IPS DF 6.9 (cell line): ENCODE results near the gene SFN.
"Not testable (repeated sequence)": the region's sequence is repeated elsewhere in the genome, so short reads cannot be mapped to it uniquely, and the experiment has no call there.

Source experiments
- DNase-seq: peaks from one replicate; pipeline ENCODE4 v3.0.0-alpha.2; 2013; ENCODE audit warnings: low read depth, low spot score
- H3K27ac ChIP-seq: one replicate; pipeline ENCODE4 v1.5.1; 2013; ENCODE audit warnings: low read length, control low read depth
- H3K27me3 ChIP-seq: 2 replicates; pipeline ENCODE4 v1.6.1; 2013; ENCODE audit warnings: mild to moderate bottlenecking, low read length; ENCODE audit not compliant: control insufficient read depth, insufficient read depth
- H3K36me3 ChIP-seq: 2 replicates; pipeline ENCODE4 v1.6.1; 2013; ENCODE audit warnings: low read length; ENCODE audit not compliant: control insufficient read depth, insufficient read depth
- H3K4me1 ChIP-seq: 2 replicates; pipeline ENCODE4 v1.6.1; 2013; ENCODE audit warnings: low read length; ENCODE audit not compliant: control insufficient read depth, insufficient read depth
- H3K4me3 ChIP-seq: 2 replicates; pipeline ENCODE4 v1.5.1; 2013; ENCODE audit warnings: mild to moderate bottlenecking, low read length
- H3K9me3 ChIP-seq: 2 replicates; pipeline ENCODE4 v1.6.1; 2013; ENCODE audit warnings: low read length, inconsistent platforms; ENCODE audit not compliant: control insufficient read depth, insufficient read depth
- WGBS: extraction: QIAGEN DNeasy Blood & Tissue Kit; methylation state at CpG from one replicate; pipeline ENCODE4 v1.1.7; 2013; ENCODE audit warnings: mixed read lengths, missing lambda C conversion rate; ENCODE audit not compliant: insufficient read length, insufficient coverage; 5-methylcytosine and 5-hydroxymethylcytosine counted together

The SFN gene

DNA sequence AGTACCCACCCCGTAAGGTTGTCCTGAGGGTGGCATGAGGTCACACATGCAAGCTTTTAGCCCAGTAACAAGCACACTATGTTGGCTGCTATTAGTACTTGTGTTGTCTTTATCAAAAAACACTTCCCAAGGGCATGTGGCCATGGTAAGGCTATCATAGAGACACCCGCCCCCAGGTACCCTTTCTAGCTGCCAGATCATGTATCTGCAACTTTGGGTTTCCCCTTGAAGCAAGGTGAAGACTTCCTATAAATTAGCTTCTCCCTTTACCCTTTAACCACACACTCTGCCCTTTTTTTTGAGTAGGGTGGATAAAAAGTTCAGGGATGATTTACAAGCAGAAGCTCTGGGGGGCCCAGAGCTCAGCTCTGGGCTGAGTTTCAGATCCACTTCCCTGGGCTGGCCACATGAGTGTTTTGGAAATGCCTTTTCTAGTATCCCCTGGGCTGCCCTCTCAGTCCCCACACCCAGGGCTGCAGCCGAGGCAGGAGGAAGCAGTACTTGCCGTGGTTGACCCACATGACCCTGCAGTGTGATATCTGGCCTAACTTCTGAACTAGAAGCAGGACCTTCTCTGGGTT lies 34.4 kb upstream of the SFN start:
- Histone ChIP-seq H3K9me3 (no peaks in the 10 kb centered on the region), H3K27ac (no peak overlapping the region), H3K4me3 (no peak overlapping the region), H3K27me3 (no peaks in the 10 kb centered on the region), H3K36me3 (0 out of 2 replicates have a peak, but pooled peaks cover 5% of the 10 kb centered on the region), H3K4me1 (no peaks in the 10 kb centered on the region)
- DNase-seq: no peak
- WGBS: no CpG with 5 or more reads among the region's 4 CpGs

DNA sequence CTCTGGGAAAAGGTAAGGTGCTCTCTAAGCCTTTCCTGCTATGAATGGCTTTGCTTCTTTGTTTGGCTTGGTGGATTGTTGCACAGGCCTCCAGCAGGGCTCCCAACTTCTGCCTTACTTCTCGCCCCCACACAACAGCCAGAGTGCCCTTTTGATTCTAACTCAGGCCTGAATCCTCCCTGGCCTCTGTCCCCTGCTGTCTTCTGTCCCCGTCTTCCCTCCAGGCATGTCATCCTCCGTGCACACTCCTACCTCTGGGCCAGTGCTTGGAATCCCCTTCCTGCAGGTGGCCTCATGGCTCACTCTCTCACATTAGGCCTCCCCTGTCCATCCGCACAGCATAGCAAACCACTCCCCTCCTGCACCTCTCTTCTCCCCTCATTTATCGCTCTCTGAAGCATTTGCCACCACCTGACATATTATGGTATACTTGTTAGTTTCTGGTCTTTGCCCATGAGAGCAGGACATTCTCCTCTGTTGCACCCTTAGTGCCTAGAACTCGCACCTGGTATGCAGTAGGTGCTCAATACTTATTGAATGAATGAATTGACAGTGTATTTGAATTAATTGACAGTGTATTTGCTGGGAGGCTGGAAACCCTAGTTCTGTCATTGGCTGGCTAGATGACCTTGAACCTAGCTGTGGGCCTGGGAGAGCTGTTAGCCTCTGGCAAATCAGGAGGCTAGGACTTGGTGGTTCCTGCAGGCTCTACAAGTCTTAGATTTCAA lies 33.6 kb upstream of the SFN start:
- WGBS: no CpG with 5 or more reads among the region's 6 CpGs
- no peak for DNase-seq
- Histone ChIP-seq H3K4me1 (no peaks in the 10 kb centered on the region), H3K27ac (no peak overlapping the region), H3K27me3 (no peaks in the 10 kb centered on the region), H3K9me3 (no peaks in the 10 kb centered on the region), H3K4me3 (no peak overlapping the region), H3K36me3 (peaks cover 8% of the 10 kb centered on the region; the same call in 1 of the 2 replicates)

DNA sequence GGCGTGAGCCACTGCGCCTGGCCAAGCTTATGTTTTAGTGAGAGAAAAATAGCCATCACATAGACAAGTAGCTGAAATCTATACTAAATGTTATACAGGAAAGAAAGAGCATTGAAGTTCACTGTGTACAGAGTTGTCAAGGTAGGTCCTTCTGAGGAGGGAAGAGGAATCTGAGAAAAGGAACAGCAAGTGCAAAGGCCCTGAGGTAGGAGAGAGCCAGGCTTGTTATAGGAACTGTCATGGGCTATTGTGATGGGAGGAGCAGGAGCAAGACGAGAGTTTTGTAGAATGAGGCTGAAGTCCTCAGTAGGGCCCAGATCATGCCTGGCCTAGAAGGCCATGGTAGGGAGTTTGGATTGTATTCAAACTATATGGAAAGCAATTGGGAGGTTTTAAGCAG lies 31.9 kb upstream of the SFN start:
- Histone ChIP-seq H3K4me1 (no peaks in the 10 kb centered on the region), H3K36me3 (peaks cover 8% of the 10 kb centered on the region; the same call in 1 of the 2 replicates), H3K9me3 (no peaks in the 10 kb centered on the region), H3K27me3 (no peaks in the 10 kb centered on the region), H3K4me3 (no peak overlapping the region), H3K27ac (no peak overlapping the region)
- no CpG with 5 or more reads among the region's 3 CpGs for WGBS
- DNase-seq: no peak

DNA sequence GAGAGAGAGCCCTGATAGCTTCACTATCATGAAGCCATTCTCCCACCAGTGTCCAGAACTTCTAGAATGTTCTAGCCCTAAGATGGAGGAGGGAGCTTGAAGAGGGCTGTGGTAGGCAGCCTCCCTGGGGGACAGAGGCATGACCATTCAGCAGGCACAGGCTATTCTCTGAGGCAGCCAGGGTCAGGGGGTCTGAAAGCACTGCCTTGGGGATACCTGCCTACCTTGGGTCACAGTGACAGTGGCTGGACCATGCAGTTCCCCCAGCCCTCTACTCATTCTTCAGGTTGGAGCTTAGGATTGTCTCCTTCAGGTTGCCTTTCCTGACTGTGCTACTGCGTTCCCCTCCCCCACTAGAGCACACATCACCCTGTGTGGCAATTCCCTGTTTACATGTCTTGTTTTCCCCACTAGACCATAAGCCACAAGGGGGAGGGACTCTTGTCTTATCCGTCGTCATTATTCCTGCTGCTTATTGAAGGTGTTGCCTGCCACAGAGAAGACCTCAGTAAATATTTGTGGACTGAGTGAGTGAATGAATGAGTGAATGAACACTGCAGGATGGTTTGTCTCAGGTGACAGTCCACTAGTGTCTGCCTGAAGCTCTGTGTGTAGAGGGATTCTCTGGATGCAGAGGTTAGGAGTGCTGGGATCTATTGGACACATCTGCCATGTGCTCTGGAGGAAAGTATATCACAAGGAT lies 31.3 kb upstream of the SFN start:
- WGBS: no CpG with 5 or more reads among the region's 3 CpGs
- H3K4me3 ChIP-seq: no peak overlapping the region
- no peaks in the 10 kb centered on the region for H3K9me3 ChIP-seq
- no peak overlapping the region for H3K27ac ChIP-seq
- no peaks in the 10 kb centered on the region for H3K4me1 ChIP-seq
- H3K27me3 ChIP-seq: no peaks in the 10 kb centered on the region
- peaks cover 8% of the 10 kb centered on the region; the same call in 1 of the 2 replicates for H3K36me3 ChIP-seq
- DNase-seq: no peak

DNA sequence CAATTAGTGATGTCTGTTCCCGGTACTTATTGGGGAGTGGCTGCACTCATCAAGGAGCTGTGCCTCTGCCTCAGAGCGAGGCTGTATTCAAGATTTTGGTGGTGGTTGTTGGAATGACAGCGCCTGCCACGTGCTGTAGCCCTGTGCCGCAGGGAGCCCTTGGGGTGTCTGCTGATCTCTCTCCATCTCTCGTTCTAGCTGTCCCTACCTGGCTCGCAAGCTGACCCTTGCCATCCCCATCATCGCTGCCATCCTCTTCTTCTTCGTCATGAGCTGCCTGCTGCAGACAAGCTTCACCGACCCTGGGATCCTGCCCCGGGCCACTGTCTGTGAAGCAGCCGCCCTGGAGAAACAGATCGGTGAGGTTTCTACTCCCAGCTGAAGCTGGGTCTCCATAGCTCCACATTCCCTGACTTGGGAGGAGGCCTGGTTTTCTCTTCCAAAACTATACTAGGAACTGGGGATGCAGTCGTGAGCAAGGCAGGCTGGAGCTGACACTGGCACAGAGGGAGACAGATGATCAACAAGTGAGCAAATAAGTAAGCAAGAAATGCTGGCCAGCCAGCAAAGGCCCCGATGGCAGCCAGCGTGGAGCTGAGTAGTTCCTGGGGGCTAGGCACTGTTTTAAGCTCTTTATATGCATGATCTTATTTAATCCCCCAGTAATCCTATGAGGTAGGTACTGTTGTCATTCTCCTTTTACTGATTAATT lies 30.5 kb upstream of the SFN start:
- H3K4me1 ChIP-seq: no peaks in the 10 kb centered on the region

DNA sequence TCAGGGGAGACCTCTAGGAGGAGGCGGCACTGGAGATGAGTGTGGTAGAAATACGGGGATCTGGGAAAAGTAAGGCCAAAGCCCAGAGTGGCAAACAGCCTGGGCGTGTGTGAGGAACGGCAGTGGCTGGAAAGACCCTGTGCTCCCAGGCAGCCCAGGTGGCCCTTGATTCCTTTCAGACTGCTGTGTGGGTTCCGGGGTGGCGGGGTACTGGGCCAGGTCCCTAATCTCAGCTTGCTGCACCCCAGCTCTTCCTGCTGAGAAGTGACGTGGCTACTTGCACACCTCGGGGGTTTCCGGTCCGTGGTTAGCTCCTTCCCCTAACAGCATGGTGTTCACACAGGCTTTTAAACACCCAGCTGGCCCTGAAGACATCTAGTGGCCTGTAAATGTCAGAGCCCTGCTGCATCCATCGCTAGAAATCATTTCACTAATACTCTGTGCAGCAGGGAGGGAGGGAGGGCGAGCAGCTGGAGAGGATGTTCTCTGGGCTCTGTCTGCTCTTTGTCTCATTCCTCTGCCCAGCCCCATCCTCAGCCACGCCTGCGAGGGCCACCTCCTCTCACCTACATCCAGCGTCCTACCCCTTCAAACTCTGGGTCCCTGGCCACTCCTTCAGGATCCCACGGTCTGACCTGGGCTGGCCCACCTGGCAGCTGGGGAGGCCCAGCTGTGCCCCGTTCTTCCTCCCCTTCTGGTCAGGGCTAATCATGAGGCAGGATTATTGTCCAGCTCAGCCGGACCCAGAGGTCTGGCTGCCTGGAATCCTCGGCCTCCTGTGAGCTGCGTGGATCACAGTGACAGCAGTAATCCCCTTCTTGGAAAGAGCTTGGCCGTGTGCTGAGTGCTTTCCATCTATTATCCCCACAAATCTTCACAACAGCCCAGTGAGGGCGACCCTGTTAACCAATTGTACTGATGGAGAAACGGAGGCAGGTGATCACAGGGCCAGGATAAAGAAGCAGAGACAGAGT lies 29.2 kb upstream of the SFN start:
- Histone ChIP-seq H3K36me3 (peaks cover 8% of the 10 kb centered on the region; the same call in 1 of the 2 replicates), H3K9me3 (no peaks in the 10 kb centered on the region), H3K27ac (no peak overlapping the region), H3K27me3 (no peaks in the 10 kb centered on the region), H3K4me3 (no peak overlapping the region), H3K4me1 (no peaks in the 10 kb centered on the region)
- DNase-seq: no peak
- WGBS: no CpG with 5 or more reads among the region's 23 CpGs

More for the DNA sequence above, 30.5 kb upstream of the SFN start:
- no CpG with 5 or more reads among the region's 16 CpGs for WGBS
- Histone ChIP-seq H3K36me3 (peaks cover 8% of the 10 kb centered on the region; the same call in 1 of the 2 replicates), H3K4me3 (no peak overlapping the region), H3K27me3 (no peaks in the 10 kb centered on the region), H3K9me3 (no peaks in the 10 kb centered on the region), H3K27ac (no peak overlapping the region)
- DNase-seq: no peak

DNA sequence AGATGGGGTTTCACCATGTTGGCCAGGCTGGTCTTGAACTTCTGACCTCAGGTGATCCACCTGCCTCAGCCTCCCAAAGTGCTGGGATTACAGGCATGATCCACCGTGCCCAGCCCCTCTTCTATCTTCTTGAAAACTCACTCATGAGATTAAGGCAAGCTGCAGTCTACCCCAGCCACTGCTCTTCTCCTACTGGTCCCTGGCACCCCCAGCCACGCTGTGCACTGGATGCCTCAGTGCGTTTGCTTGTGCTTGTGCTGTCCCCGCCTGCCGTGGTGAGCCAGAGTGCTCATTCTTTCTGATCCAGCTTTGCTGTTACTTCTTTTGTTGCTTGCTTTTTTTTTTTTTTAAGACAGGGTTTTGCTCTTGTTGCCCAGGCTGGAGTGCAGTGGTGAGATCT lies 25.3 kb upstream of the SFN start:
- H3K27me3 ChIP-seq, H3K36me3 ChIP-seq, H3K27ac ChIP-seq, H3K4me1 ChIP-seq, H3K9me3 ChIP-seq, H3K4me3 ChIP-seq, DNase-seq: not testable (repeated sequence)
- no CpG with 5 or more reads among the region's 5 CpGs for WGBS

DNA sequence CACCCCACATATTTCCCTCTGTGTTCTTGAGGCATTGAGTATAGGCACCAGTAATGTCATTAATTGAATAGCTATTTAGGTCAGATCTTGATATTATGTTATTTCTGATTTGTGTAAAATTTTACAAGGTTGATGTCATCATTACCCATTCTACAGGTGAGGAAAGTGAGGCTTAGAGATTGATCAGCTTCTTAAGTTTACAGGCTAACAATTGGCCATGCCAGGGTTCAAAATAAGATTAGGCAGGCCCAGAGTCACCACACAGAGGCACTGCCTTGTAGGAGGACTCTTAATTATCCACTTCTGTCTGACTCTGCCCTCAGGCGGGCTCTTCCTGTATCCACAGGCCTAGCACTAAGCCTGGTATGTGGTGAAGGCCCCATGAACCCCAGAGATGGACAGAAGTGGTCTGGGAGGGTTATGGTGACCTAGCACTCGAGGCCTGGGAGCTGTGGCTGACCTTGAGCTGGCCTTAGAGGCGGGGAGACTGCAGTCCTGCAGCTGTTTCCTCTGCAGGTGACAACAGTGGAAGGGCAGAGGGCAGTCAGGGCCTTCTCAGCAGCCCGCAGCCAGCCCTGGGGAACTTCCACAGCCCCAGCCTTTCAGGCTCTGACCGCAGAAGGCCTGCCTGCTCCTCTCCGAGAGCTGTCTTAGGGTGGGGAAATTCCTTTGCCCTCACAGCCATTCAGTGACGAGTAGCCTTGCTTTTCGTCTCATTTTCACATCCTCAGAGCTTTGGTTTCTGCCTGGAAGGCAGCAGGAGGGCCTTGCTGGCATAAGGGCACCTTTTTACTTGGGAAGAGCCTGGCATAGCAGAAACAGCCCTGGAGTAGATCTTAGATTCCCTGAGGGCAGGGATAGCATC lies 24.2 kb upstream of the SFN start:
- Histone ChIP-seq H3K4me1 (no peaks in the 10 kb centered on the region), H3K4me3 (no peak overlapping the region), H3K27ac (no peak overlapping the region), H3K9me3 (no peaks in the 10 kb centered on the region), H3K27me3 (no peaks in the 10 kb centered on the region), H3K36me3 (peaks cover 5% of the 10 kb centered on the region; the same call in 1 of the 2 replicates)
- WGBS: no CpG with 5 or more reads among the region's 8 CpGs
- no peak for DNase-seq

DNA sequence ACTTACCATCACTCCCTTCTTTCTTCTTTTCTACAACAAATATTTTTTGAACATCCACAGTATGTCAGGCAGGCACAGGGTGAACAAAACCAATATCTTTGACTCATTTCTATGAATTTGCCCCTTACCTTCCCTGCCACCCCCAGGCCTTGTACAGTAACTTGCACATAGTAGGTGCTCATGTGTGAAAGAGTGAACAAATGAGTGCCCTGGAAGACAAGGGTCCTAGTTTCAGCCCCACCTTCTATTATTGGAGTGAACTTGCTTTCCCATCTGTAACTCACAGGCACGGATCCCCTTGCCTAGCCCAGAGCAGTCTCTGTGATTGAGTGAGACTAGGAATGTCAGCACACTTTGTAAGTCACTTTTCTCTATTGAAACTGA lies 23.6 kb upstream of the SFN start:
- no peaks in the 10 kb centered on the region for H3K27me3 ChIP-seq
- H3K4me1 ChIP-seq: no peaks in the 10 kb centered on the region
- no peak for DNase-seq
- no CpG with 5 or more reads among the region's 1 CpG for WGBS
- H3K4me3 ChIP-seq: no peak overlapping the region
- H3K9me3 ChIP-seq: no peaks in the 10 kb centered on the region
- H3K36me3 ChIP-seq: 0 out of 2 replicates have a peak, but pooled peaks cover 3% of the 10 kb centered on the region
- H3K27ac ChIP-seq: no peak overlapping the region
